Panc1 (cell line): Measurements from ENCODE around the gene ZC3H18. TPM values are rescaled to one million over a fixed set of nuclear protein-coding genes. Genes with fewer than 3 reads are reported as not detected.
A peak's percentile ranks its signal among the peaks of the same experiment; 100 is the strongest.

Source experiments
- ATAC-seq: fragments of 200-7000 bp; cut with Tn5 transposase; 2 replicates; pipeline ENCODE4 v1.9.1; 2020; ENCODE audit warnings: mild to moderate bottlenecking, moderate library complexity
- BruUV-seq: library from RNA; stranded (reverse); fragments of 400-500 nt; replicated peaks from 2 replicates; lab custom pipeline; 2021; lab: Mats Ljungman, UMichigan
- CTCF ChIA-PET: fragments of 300-600 bp; sonication (Branson Sonifier 250); formaldehyde crosslinking; loops from one replicate; lab custom pipeline; 2022; ENCODE audit warnings: antibody characterized with exemption; lab: Charles Lee
- POLR2A ChIA-PET: fragments of 300-600 bp; sonication (Branson Sonifier 250); formaldehyde crosslinking; loops from one replicate; lab custom pipeline; 2022; ENCODE audit warnings: antibody characterized with exemption; lab: Charles Lee
- DNase-seq: peaks from one replicate; pipeline ENCODE4 v3.0.0-alpha.2; 2010; ENCODE audit warnings: low read depth, low spot score
- H3K27ac ChIP-seq: 2 replicates; pipeline ENCODE4 v1.5.1; 2011; ENCODE audit warnings: mild to moderate bottlenecking, low read length, inconsistent platforms
- H3K27me3 ChIP-seq: fragments of 200-500 bp; sonication (Bioruptor generic); 2 replicates; pipeline ENCODE4 v1.6.0; 2014; ENCODE audit warnings: low read length, inconsistent platforms; ENCODE audit not compliant: control insufficient read depth, insufficient read depth
- H3K36me3 ChIP-seq: fragments of 200-500 bp; sonication (Bioruptor generic); 2 replicates; pipeline ENCODE4 v1.5.1; 2014; ENCODE audit warnings: inconsistent platforms, mild to moderate bottlenecking, low read length, moderate library complexity; ENCODE audit not compliant: control insufficient read depth, insufficient read depth
- H3K4me1 ChIP-seq: 2 replicates; pipeline ENCODE4 v1.5.1; 2011; ENCODE audit warnings: inconsistent platforms, mild to moderate bottlenecking, low read length, moderate library complexity; ENCODE audit not compliant: control insufficient read depth, insufficient read depth
- H3K4me3 ChIP-seq, 2 experiments: 2 replicates each; pipeline ENCODE4 v1.5.1; 2011 to 2012; ENCODE audit warnings: low read depth in 2 of 2, low read length in 2 of 2, mild to moderate bottlenecking in 2 of 2, inconsistent platforms in 1 of 2, moderate library complexity in 1 of 2
- H3K9me3 ChIP-seq: fragments of 200-500 bp; sonication (Bioruptor generic); 2 replicates; pipeline ENCODE4 v1.5.1; 2014; ENCODE audit warnings: low read depth, mild to moderate bottlenecking, inconsistent platforms, low read length, moderate library complexity; ENCODE audit not compliant: control insufficient read depth, insufficient read depth
- CTCF ChIP-seq: fragments of 450-650 bp; IDR thresholded peaks from 2 replicates; pipeline ENCODE4 v1.5.1; 2017; ENCODE audit warnings: mild to moderate bottlenecking
- POLR2AphosphoS5 ChIP-seq: IDR thresholded peaks from 2 replicates; pipeline ENCODE4 v1.6.1; 2012; ENCODE audit warnings: mild to moderate bottlenecking, low read depth, low read length, moderate library complexity
- REST ChIP-seq, 2 experiments: IDR thresholded peaks; 2 replicates each; pipeline ENCODE4 v1.6.1; 2011 to 2012; ENCODE audit warnings: low read depth in 2 of 2, control low read depth in 1 of 2, low read length in 1 of 2, mild to moderate bottlenecking in 1 of 2, moderate library complexity in 1 of 2; ENCODE audit not compliant: insufficient read depth in 1 of 2
- SIN3A ChIP-seq: IDR thresholded peaks from 2 replicates; pipeline ENCODE4 v1.6.1; 2012; ENCODE audit warnings: low read depth, mild to moderate bottlenecking, low read length, moderate library complexity, borderline replicate concordance; ENCODE audit not compliant: insufficient read depth
- TCF7L2 ChIP-seq: IDR thresholded peaks from 2 replicates; pipeline ENCODE4 v1.6.1; 2011; ENCODE audit warnings: mild to moderate bottlenecking, low read depth, low read length, inconsistent platforms
- in situ Hi-C: cut with HindIII; loops from 2 replicates; pipeline ENCODE4 v1.10.0; 2016; ENCODE audit warnings: low sequenced_read_pairs, low pct_unique_long_range_greater_than_20kb
- intact Hi-C: fragments of 100-400 bp; cut with micrococcal nuclease; formaldehyde crosslinking; loops from one replicate; pipeline ENCODE4 v1.10.0; 2022; ENCODE audit not compliant: unreplicated experiment
- total RNA-seq: library from RNA; stranded (reverse); gene quantifications from one replicate; pipeline ENCODE4 v1.2.1, GENCODE V29; 2021; ENCODE audit not compliant: unreplicated experiment

ZC3H18 gene
- total RNA-seq, 1 experiment from 2014 or later = 45.9 TPM

- intact Hi-C loops = no loop called here
- in situ Hi-C loops = no loop called here
- no peaks in the 10 kb centered on the region; the same call in 1 of the 2 replicates for H3K36me3 ChIP-seq
- no peak for DNase-seq
- H3K27ac ChIP-seq = no peak overlapping the region
- peak; percentile 49; the same call in 1 of the 2 replicates for ATAC-seq
- H3K4me3 ChIP-seq = no peak overlapping the region
- CTCF ChIA-PET = no interaction called here
- BruUV-seq = no TSS peak
- POLR2A ChIA-PET = interaction anchor here (0.5 kb wide), 1 partner anchor 41 kb away, joined by 6 read pairs; no protein-coding TSS in a partner anchor
- H3K4me1 ChIP-seq = no peaks in the 10 kb centered on the region
- no peak for TF ChIP-seq TCF7L2
- no peak for TF ChIP-seq POLR2AphosphoS5
- TF ChIP-seq CTCF = no peak
- no peak for TF ChIP-seq SIN3A
- TF ChIP-seq REST (IDR thresholded peaks at IDR 0.05; ENCODE audit: insufficient read depth in 1 of 2, low read depth in 2 of 2, low read length in 1 of 2) = no peak
- H3K9me3 ChIP-seq = peaks cover 5% of the 10 kb centered on the region; the same call in 1 of the 2 replicates
- H3K27me3 ChIP-seq = no peaks in the 10 kb centered on the region
Measured at GRCh38 chr16:88539652-88540345, 30.4 kb upstream of the ZC3H18 start.

- H3K27me3 ChIP-seq = no peaks in the 10 kb centered on the region; the same call in 1 of the 2 replicates
- BruUV-seq = no TSS peak
- no peak overlapping the region for H3K27ac ChIP-seq
- POLR2A ChIA-PET = no interaction called here
- CTCF ChIA-PET = no interaction called here
- intact Hi-C loops = no loop called here
- ATAC-seq (peak; percentile 9; the same call in 1 of the 2 replicates), DNase-seq (no peak)
- H3K4me1 ChIP-seq = no peaks in the 10 kb centered on the region
- H3K4me3 ChIP-seq = no peak overlapping the region
- H3K9me3 ChIP-seq = peaks cover 5% of the 10 kb centered on the region; the same call in 1 of the 2 replicates
- TF ChIP-seq POLR2AphosphoS5 = no peak
- TF ChIP-seq SIN3A = no peak
- no peak for TF ChIP-seq REST (IDR thresholded peaks at IDR 0.05; ENCODE audit: insufficient read depth in 1 of 2, low read depth in 2 of 2, low read length in 1 of 2)
- no peak for TF ChIP-seq TCF7L2
- no peak for TF ChIP-seq CTCF
- H3K36me3 ChIP-seq = no peaks in the 10 kb centered on the region
- in situ Hi-C loops = no loop called here
Measured at GRCh38 chr16:88540346-88540977, 29.7 kb upstream of the ZC3H18 start.
